CD4-positive, alpha-beta memory T cell (primary cell): ENCODE results near the gene UNC93A. TPM values are rescaled to one million over a fixed set of nuclear protein-coding genes. Genes with fewer than 3 reads are reported as not detected.

Experiments
- CTCF ChIA-PET: fragments of 350-600 bp; sonication (Branson Sonifier 250); formaldehyde crosslinking; loops from one replicate; lab custom pipeline; 2021; ENCODE audit warnings: inconsistent platforms; ENCODE audit not compliant: partially characterized antibody; lab: Charles Lee
- POLR2A ChIA-PET: fragments of 350-600 bp; sonication (Branson Sonifier 250); formaldehyde crosslinking; loops from one replicate; lab custom pipeline; 2021; ENCODE audit not compliant: partially characterized antibody; lab: Charles Lee
- DNase-seq, 5 donors: peaks; one replicate each; pipeline versions ENCODE4 v3.0.0 to v3.0.0-alpha.2; 2020 to 2022; ENCODE audit warnings: mixed read lengths in 1 of 5
- H3K27ac ChIP-seq: one replicate; pipeline ENCODE4 v1.7.0; 2013; ENCODE audit warnings: low read depth, low read length
- H3K27me3 ChIP-seq: 2 replicates; pipeline ENCODE4 v1.7.0; 2013; ENCODE audit warnings: mild to moderate bottlenecking, low read length, moderate library complexity; ENCODE audit not compliant: insufficient read depth
- H3K36me3 ChIP-seq: 2 replicates; pipeline ENCODE4 v1.7.0; 2013; ENCODE audit warnings: mild to moderate bottlenecking, low read length, moderate library complexity; ENCODE audit not compliant: insufficient read depth
- H3K4me1 ChIP-seq: 2 replicates; pipeline ENCODE4 v1.7.0; 2013; ENCODE audit warnings: mild to moderate bottlenecking, low read length, moderate library complexity; ENCODE audit not compliant: insufficient read depth
- H3K4me3 ChIP-seq, 2 donors: one replicate each; pipeline ENCODE4 v1.7.0; 2013; ENCODE audit warnings: low read length in 2 of 2, mild to moderate bottlenecking in 1 of 2
- H3K9me3 ChIP-seq, 2 donors: one replicate each; pipeline ENCODE4 v1.7.0; 2013; ENCODE audit warnings: low read length in 2 of 2, control low read depth in 1 of 2; ENCODE audit not compliant: control insufficient read depth in 1 of 2
- H3K27ac Mint-ChIP-seq, 7 donors: one replicate each; pipeline ENCODE4 v1.8.0; 2020 to 2021; ENCODE audit warnings: mixed read lengths in 7 of 7, mild to moderate bottlenecking in 6 of 7, inconsistent platforms in 3 of 7, moderate library complexity in 3 of 7
- H3K27me3 Mint-ChIP-seq, 2 donors: one replicate each; pipeline ENCODE4 v1.8.0; 2020 to 2021; ENCODE audit warnings: mixed read lengths in 2 of 2
- H3K36me3 Mint-ChIP-seq, 2 donors: one replicate each; pipeline ENCODE4 v1.8.0; 2020 to 2021; ENCODE audit warnings: mixed read lengths in 2 of 2, inconsistent platforms in 1 of 2, mild to moderate bottlenecking in 1 of 2
- H3K4me1 Mint-ChIP-seq, 4 donors: one replicate each; pipeline ENCODE4 v1.8.0; 2020 to 2021; ENCODE audit warnings: mixed read lengths in 4 of 4, mild to moderate bottlenecking in 1 of 4
- H3K4me3 Mint-ChIP-seq, 8 donors: one replicate each; pipeline ENCODE4 v1.8.0; 2020 to 2021; ENCODE audit warnings: mixed read lengths in 8 of 8, mild to moderate bottlenecking in 7 of 8, moderate library complexity in 6 of 8, inconsistent platforms in 3 of 8
- H3K9me3 Mint-ChIP-seq, 8 donors: one replicate each; pipeline ENCODE4 v1.8.0; 2020 to 2021; ENCODE audit warnings: mixed read lengths in 8 of 8, mild to moderate bottlenecking in 5 of 8, inconsistent platforms in 3 of 8, moderate library complexity in 1 of 8
- intact Hi-C: fragments of 100-400 bp; cut with micrococcal nuclease; formaldehyde crosslinking; loops from one replicate; pipeline ENCODE4 v1.15.1; 2023
- polyA plus RNA-seq, 2 donors: library from polyadenylated mRNA; unstranded; fragments of 300-500 nt; fragmentation: Illumina TruSeq; gene quantifications; one replicate each; pipeline ENCODE4 v1.2.3, GENCODE V29; 2021
- total RNA-seq, 2 experiments: library from RNA; stranded (reverse); gene quantifications; one replicate each; pipeline ENCODE4 v1.2.3, GENCODE V29; 2021

UNC93A gene
- total and polyA plus RNA-seq, 4 experiments from 2014 or later = not detected

DNA sequence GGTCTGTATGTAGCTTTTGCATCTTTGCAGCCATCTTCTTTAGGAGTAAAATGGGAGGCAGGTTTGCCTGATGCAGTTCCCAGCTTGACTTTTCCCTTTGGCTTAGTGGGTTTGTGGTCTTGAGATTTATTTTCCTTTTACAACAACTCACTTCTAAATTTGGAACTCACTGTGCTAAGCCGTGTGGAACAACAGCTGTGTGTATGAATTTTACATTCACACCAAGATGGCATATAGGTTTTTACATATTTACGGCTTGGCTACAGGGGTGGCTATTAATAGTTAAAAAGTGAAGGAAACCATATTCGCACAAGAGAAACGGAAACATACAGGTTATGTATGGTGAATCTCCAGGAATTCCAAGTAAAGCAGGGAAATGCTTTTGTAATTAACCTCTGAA lies 36.3 kb downstream of the UNC93A start:
- H3K36me3 Mint-ChIP-seq = no peaks in the 10 kb centered on the region
- H3K4me1 Mint-ChIP-seq = no peaks in the 10 kb centered on the region
- POLR2A ChIA-PET = no interaction called here
- intact Hi-C loops = no loop called here
- no peak for DNase-seq
- CTCF ChIA-PET = interaction anchor here (3.4 kb wide), 1 partner anchor 24 kb away, joined by 15 read pairs; no protein-coding TSS in a partner anchor
- H3K36me3 ChIP-seq = no peaks in the 10 kb centered on the region
- no peaks in the 10 kb centered on the region for H3K9me3 Mint-ChIP-seq
- H3K4me3 ChIP-seq = no peak overlapping the region
- no peaks in the 10 kb centered on the region for H3K27me3 ChIP-seq
- H3K27me3 Mint-ChIP-seq = peaks cover 1 to 10% of the 10 kb centered on the region in 2 donors
- H3K27ac ChIP-seq = no peak overlapping the region
- no peak overlapping the region for H3K4me3 Mint-ChIP-seq
- no peak overlapping the region for H3K27ac Mint-ChIP-seq
- no peaks in the 10 kb centered on the region for H3K9me3 ChIP-seq
- no peaks in the 10 kb centered on the region for H3K4me1 ChIP-seq

DNA sequence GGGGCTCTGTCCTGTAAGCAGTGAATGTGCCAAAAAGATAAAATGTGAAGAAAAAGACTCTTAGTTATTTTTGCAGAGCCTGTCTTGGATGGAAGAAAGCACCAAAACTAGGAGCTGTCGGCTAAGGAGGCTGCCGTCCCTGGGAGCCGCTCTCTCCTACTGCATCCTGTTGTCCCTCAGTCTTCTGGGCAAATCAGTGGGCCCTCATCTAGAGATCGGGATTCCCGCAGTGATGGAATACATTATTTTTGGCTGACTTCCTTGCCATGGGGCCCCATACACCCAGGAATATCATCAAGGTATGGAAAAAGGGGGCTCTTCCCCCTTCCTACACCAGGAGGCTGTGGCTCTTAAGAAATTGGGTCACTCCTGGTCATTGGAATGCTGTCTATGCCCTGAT lies 37.0 kb downstream of the UNC93A start:
- H3K36me3 ChIP-seq = no peaks in the 10 kb centered on the region
- Mint-ChIP-seq H3K27ac (no peak overlapping the region), H3K27me3 (peaks cover 1 to 10% of the 10 kb centered on the region in 2 donors), H3K4me3 (no peak overlapping the region), H3K9me3 (no peaks in the 10 kb centered on the region), H3K4me1 (no peaks in the 10 kb centered on the region), H3K36me3 (no peaks in the 10 kb centered on the region)
- no peaks in the 10 kb centered on the region for H3K4me1 ChIP-seq
- no peak for DNase-seq
- intact Hi-C loops = no loop called here
- no peaks in the 10 kb centered on the region for H3K9me3 ChIP-seq
- H3K27me3 ChIP-seq = no peaks in the 10 kb centered on the region
- H3K27ac ChIP-seq = no peak overlapping the region
- CTCF ChIA-PET = interaction anchor here (3.4 kb wide), 1 partner anchor 24 kb away, joined by 15 read pairs; no protein-coding TSS in a partner anchor
- POLR2A ChIA-PET = interaction anchor here (0.6 kb wide), 1 partner anchor 23 kb away, joined by 5 read pairs; no protein-coding TSS in a partner anchor
- H3K4me3 ChIP-seq = no peak overlapping the region

DNA sequence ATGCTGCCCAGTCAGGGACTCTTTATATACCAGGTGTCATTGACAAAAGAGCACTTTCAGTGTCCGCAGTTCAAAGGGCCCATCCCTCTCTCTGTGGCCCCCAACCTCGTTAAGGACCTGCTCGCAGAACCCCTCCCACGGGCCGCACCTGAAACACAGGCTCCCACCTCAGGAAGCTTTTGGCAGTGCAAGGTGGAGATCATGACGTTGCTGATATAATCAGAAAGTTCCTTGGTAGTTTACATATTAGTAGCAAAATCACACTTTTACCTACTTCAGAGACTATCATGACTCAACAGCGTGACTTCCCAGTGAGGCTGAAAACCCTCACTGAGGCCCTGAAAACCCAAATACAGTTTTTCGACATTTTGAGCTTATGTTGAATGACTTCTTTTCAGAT lies 37.9 kb downstream of the UNC93A start:
- Mint-ChIP-seq H3K36me3 (no peaks in the 10 kb centered on the region), H3K9me3 (no peaks in the 10 kb centered on the region), H3K27me3 (peaks cover 1 to 9% of the 10 kb centered on the region in 2 donors), H3K4me3 (no peak overlapping the region), H3K4me1 (no peaks in the 10 kb centered on the region), H3K27ac (no peak overlapping the region)
- CTCF ChIA-PET = interaction anchor here (3.4 kb wide), 1 partner anchor 23 kb away, joined by 15 read pairs; no protein-coding TSS in a partner anchor
- DNase-seq = no peak
- Histone ChIP-seq H3K27ac (no peak overlapping the region), H3K36me3 (no peaks in the 10 kb centered on the region), H3K9me3 (no peaks in the 10 kb centered on the region), H3K4me1 (no peaks in the 10 kb centered on the region), H3K4me3 (no peak overlapping the region), H3K27me3 (no peaks in the 10 kb centered on the region)
- intact Hi-C loops = no loop called here
- POLR2A ChIA-PET = interaction anchor here (1.1 kb wide), 1 partner anchor 22 kb away, joined by 4 read pairs; no protein-coding TSS in a partner anchor

DNA sequence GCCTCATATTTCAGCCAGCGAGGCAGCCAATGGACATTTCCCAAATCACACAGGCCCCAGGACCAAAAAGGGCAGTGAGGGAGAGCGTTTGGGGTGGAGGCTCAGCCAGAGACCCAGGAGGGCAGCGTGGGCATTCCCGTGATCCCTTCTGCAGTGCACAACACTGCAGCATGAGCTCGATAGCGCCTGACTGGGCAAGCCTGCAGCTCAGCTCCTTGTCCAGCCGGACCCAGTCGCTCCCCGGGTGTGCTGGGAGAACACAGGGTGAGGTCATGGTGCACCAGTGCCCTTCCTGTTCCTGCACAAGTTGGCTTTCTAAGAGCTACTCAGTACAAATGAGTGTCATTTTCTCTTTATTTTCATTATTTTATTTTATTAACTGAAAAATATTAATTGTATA lies 39.6 kb downstream of the UNC93A start:
- H3K27me3 ChIP-seq = no peaks in the 10 kb centered on the region

DNA sequence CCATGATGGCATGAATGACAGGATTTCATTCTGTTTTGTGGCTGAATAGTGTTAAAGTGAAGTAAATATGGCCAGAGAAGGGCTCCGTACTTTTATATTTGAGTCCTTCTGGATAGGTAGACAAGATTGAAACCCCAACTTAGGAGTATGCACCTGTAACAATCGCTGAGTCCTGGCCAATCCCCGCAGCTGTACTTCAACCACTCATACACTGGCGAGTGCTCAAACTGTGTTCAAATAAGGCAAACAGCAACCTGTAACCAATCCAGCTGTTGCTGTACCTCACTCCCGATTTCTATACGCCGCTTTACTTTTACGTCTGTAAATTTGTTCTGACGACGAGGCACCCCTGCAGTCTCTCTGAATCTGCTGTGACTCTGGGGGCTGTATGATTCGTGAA lies 40.5 kb downstream of the UNC93A start:
- ChIA-PET CTCF (no interaction called here), POLR2A (no interaction called here)
- no peaks in the 10 kb centered on the region for H3K27me3 ChIP-seq
- intact Hi-C loops = no loop called here
- peaks cover 1 to 4% of the 10 kb centered on the region in 2 donors for H3K27me3 Mint-ChIP-seq
- H3K4me3 Mint-ChIP-seq = no peak overlapping the region
- no peaks in the 10 kb centered on the region for H3K36me3 ChIP-seq
- H3K9me3 Mint-ChIP-seq = peaks cover 0 to 2% (median 0%) of the 10 kb centered on the region in 8 donors
- H3K4me3 ChIP-seq = no peak overlapping the region
- H3K27ac ChIP-seq = no peak overlapping the region
- H3K4me1 ChIP-seq = no peaks in the 10 kb centered on the region
- H3K4me1 Mint-ChIP-seq = no peaks in the 10 kb centered on the region
- DNase-seq = no peak
- no peaks in the 10 kb centered on the region for H3K9me3 ChIP-seq
- H3K36me3 Mint-ChIP-seq = no peaks in the 10 kb centered on the region
- no peak overlapping the region for H3K27ac Mint-ChIP-seq

More for the DNA sequence above, 39.6 kb downstream of the UNC93A start:
- Histone ChIP-seq H3K4me3 (no peak overlapping the region), H3K27ac (no peak overlapping the region), H3K9me3 (no peaks in the 10 kb centered on the region), H3K36me3 (no peaks in the 10 kb centered on the region), H3K4me1 (no peaks in the 10 kb centered on the region)
- H3K36me3 Mint-ChIP-seq = no peaks in the 10 kb centered on the region
- no peaks in the 10 kb centered on the region for H3K4me1 Mint-ChIP-seq
- POLR2A ChIA-PET = no interaction called here
- H3K27ac Mint-ChIP-seq = no peak overlapping the region
- intact Hi-C loops = no loop called here
- CTCF ChIA-PET = interaction anchor here (0.9 kb wide), 1 partner anchor 20 kb away, joined by 3 read pairs; no protein-coding TSS in a partner anchor
- no peak for DNase-seq
- peaks cover 1 to 4% of the 10 kb centered on the region in 2 donors for H3K27me3 Mint-ChIP-seq
- peaks cover 0 to 2% (median 0%) of the 10 kb centered on the region in 8 donors for H3K9me3 Mint-ChIP-seq
- no peak overlapping the region for H3K4me3 Mint-ChIP-seq

DNA sequence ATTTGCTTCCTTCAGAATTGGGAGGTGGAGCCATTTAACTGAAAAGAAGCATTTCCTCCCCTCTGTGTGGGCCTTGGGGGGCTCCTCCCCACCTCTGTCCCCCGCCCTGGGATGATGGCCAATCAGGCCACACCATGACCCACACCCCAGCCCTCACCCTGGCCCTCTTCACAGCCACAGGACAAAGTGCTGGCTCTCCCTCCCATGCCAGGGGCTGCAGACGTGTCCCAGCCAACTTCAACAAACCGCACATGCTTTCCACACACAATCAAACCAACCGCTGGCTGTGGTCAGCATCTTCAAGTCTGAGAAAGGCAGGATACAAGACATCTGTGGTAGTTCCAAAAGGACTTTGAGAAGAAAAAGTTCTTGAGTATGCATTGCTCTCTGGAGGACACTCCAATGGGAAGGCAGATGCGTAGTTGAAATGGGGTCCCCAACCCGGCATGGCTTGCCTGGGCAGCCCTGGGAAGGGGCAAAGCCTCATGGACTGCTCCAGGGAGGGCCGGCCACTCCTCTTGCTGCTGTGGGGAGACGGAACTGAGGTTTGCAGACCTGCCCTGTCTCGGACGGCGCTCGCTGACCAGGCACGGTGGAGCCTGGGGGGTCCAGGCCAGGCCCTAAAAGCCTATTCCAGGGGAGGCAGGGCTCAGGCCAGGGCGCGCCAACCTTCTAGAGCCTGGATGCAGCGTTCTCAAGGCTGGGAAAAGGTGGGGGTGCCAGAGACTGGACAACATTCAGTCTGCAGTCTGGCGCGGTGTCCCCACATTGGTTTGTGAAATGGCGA lies 45.9 kb downstream of the UNC93A start:
- no peaks in the 10 kb centered on the region for H3K4me1 ChIP-seq
- Mint-ChIP-seq H3K36me3 (peaks cover 0 to 6% of the 10 kb centered on the region in 2 donors), H3K27me3 (peaks cover 0 to 6% of the 10 kb centered on the region in 2 donors), H3K4me3 (no peak overlapping the region), H3K9me3 (peaks cover 0 to 2% (median 0%) of the 10 kb centered on the region in 8 donors), H3K27ac (no peak overlapping the region), H3K4me1 (no peaks in the 10 kb centered on the region)
- DNase-seq = no peak
- no peaks in the 10 kb centered on the region for H3K27me3 ChIP-seq
- ChIA-PET POLR2A (no interaction called here), CTCF (no interaction called here)
- intact Hi-C loops = no loop called here
- no peaks in the 10 kb centered on the region for H3K9me3 ChIP-seq
- H3K4me3 ChIP-seq = no peak overlapping the region
- H3K36me3 ChIP-seq = no peaks in the 10 kb centered on the region
- H3K27ac ChIP-seq = no peak overlapping the region

DNA sequence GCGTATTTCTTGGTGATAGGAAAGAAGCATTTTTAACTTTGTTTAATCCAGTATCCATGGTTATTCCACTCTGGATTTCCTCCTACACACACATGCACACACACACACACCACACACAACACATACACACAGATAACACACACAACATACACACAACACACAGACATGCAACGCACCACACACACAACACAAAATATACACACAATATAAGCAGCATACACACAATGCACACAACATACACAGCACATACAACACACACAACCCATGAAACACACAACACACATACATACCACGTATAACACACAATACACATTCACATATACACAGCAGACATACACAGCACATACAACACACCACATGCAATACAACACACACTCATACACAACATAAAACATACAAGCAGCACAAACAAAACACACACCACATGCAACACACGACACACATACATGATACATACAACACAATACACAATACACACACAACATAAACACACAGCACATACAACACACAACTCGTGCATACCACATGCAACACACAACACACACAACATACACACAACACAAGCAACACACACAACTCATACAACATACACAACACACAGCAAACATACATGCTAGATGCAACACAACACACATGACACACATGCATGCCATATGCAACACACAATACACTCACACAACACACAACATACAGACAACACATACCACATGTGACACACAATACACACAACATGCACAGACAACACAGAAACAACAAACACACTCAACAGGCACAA lies 46.7 kb downstream of the UNC93A start:
- no peaks in the 10 kb centered on the region for H3K36me3 ChIP-seq
- H3K27me3 ChIP-seq = no peaks in the 10 kb centered on the region
- intact Hi-C loops = no loop called here
- Mint-ChIP-seq H3K27me3 (peaks cover 1 to 10% of the 10 kb centered on the region in 2 donors), H3K27ac (no peak overlapping the region), H3K4me1 (no peaks in the 10 kb centered on the region), H3K4me3 (no peak overlapping the region), H3K36me3 (peaks cover 0 to 6% of the 10 kb centered on the region in 2 donors), H3K9me3 (peaks cover 0 to 2% (median 0%) of the 10 kb centered on the region in 8 donors)
- H3K9me3 ChIP-seq = no peaks in the 10 kb centered on the region
- no peak overlapping the region for H3K27ac ChIP-seq
- no peak overlapping the region for H3K4me3 ChIP-seq
- DNase-seq = no peak
- ChIA-PET POLR2A (no interaction called here), CTCF (no interaction called here)
- no peaks in the 10 kb centered on the region for H3K4me1 ChIP-seq
